Activated T-cell treated with anti-CD3 and anti-CD28 coated beads for 24 hours (primary cell): ENCODE results near the gene LRSAM1.

Experiments used
- DNase-seq: peaks from one replicate; pipeline ENCODE4 v3.0.0-alpha.2; 2020; ENCODE audit warnings: low read depth

Gene LRSAM1

GRCh38 chr9:127516835-127517607 is 65.7 kb downstream of the LRSAM1 start:
- DNase-seq, result no peak

GRCh38 chr9:127517620-127518019 is 66.3 kb downstream of the LRSAM1 start:
- no peak for DNase-seq

GRCh38 chr9:127518091-127518856 is 67.0 kb downstream of the LRSAM1 start:
- DNase-seq, result no peak

- peak; percentile 11 for DNase-seq
These were observed 68.2 kb downstream of the LRSAM1 start for GRCh38 chr9:127519301-127520166.

- DNase-seq, result no peak
These were observed 69.9 kb downstream of the LRSAM1 start for GRCh38 chr9:127520941-127521918.

GRCh38 chr9:127521919-127522304 is 70.6 kb downstream of the LRSAM1 start:
- no peak for DNase-seq

- DNase-seq, result no peak
These were observed 71.4 kb downstream of the LRSAM1 start for GRCh38 chr9:127522727-127523126.

- peak; percentile 9 for DNase-seq
These were observed 72.1 kb downstream of the LRSAM1 start for GRCh38 chr9:127523312-127523851.

- no peak for DNase-seq
These were observed 73.1 kb downstream of the LRSAM1 start for GRCh38 chr9:127524373-127524772.

- DNase-seq, result no peak
These were observed 74.3 kb downstream of the LRSAM1 start for GRCh38 chr9:127525401-127526188.

GRCh38 chr9:127526655-127527559 is 75.6 kb downstream of the LRSAM1 start:
- no peak for DNase-seq

- no peak for DNase-seq
These were observed 76.4 kb downstream of the LRSAM1 start for GRCh38 chr9:127527560-127528268.

- no peak for DNase-seq
These were observed 77.3 kb downstream of the LRSAM1 start for GRCh38 chr9:127528422-127529251.

- no peak for DNase-seq
These were observed 78.4 kb downstream of the LRSAM1 start for GRCh38 chr9:127529671-127530070.

GRCh38 chr9:127530206-127530941 is 79.1 kb downstream of the LRSAM1 start:
- DNase-seq, result no peak

- no peak for DNase-seq
These were observed 80.4 kb downstream of the LRSAM1 start for GRCh38 chr9:127531676-127532075.
